Right lobe of liver (tissue), 4 donors: Measurements from ENCODE around the gene DUSP12.

Source experiments
- POLR2A ChIP-seq: fragments of 450-650 bp; IDR thresholded peaks from one replicate; pipeline ENCODE4 v1.6.1; 2017; ENCODE audit warnings: antibody characterized with exemption, mild to moderate bottlenecking
- TF ChIP-seq, protein P1 (sequence below), 4 donors: fragments of 200-600 bp in 3 of 4; fragments of 450-650 bp in 1 of 4; IDR thresholded peaks; one replicate each; pipeline versions ENCODE4 v1.5.1 to v1.8.0; 2016 to 2022; ENCODE audit warnings: antibody characterized with exemption in 4 of 4, mild to moderate bottlenecking in 2 of 4
- donor health status: DM: no; HTN: no; CAD: no.
- donor health status: DM: no; HTN: no; CAD: no.
- donor health status: DM: no; HTN: yes; CAD: no.

DNA sequence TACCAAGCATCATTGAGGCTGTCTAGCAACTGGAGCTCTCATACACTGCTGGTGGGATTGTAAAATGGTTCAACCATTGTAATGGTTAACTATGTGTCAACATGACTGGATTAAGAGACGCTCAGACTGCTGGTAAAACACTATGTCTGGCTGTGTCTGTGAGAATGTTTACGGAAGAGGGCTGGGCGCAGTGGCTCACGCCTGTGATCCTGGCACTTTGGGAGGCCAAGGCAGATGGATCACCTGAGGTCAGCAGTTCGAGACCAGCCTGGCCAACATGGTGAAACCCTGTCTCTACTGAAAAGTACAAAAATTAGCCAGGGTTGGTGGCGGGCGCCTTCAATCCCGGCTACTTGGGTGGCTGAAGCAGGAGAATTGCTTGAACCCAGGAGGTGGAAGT lies 47.3 kb upstream of the DUSP12 start:
- TF ChIP-seq, protein P1, sequence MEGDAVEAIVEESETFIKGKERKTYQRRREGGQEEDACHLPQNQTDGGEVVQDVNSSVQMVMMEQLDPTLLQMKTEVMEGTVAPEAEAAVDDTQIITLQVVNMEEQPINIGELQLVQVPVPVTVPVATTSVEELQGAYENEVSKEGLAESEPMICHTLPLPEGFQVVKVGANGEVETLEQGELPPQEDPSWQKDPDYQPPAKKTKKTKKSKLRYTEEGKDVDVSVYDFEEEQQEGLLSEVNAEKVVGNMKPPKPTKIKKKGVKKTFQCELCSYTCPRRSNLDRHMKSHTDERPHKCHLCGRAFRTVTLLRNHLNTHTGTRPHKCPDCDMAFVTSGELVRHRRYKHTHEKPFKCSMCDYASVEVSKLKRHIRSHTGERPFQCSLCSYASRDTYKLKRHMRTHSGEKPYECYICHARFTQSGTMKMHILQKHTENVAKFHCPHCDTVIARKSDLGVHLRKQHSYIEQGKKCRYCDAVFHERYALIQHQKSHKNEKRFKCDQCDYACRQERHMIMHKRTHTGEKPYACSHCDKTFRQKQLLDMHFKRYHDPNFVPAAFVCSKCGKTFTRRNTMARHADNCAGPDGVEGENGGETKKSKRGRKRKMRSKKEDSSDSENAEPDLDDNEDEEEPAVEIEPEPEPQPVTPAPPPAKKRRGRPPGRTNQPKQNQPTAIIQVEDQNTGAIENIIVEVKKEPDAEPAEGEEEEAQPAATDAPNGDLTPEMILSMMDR (IDR thresholded peaks at IDR 0.05) = no peak
- TF ChIP-seq POLR2A = no peak
